Activated CD8-positive, alpha-beta T cell treated with anti-CD3 and anti-CD28 coated beads, Interleukin-2, amount 10 ng/mL, durations not matched to agents 7 days and 5 days (primary cell): ENCODE results near the gene TMEM259. TPM values are rescaled to one million over a fixed set of nuclear protein-coding genes. Genes with fewer than 3 reads are reported as not detected.

Experiments
- ATAC-seq: fragments of 150-1000 bp; cut with Tn5 transposase; one replicate; pipeline ENCODE4 v1.10.0; 2021; ENCODE audit warnings: moderate library complexity
- CTCF ChIA-PET: fragments of 350-600 bp; sonication (Branson Sonifier 250); formaldehyde crosslinking; loops from one replicate; lab custom pipeline; 2021; ENCODE audit warnings: antibody characterized with exemption; lab: Charles Lee
- POLR2A ChIA-PET: fragments of 350-600 bp; sonication (Branson Sonifier 250); formaldehyde crosslinking; loops from one replicate; lab custom pipeline; 2021; ENCODE audit warnings: antibody characterized with exemption; lab: Charles Lee
- DNase-seq: peaks from one replicate; pipeline ENCODE4 v3.0.0-alpha.2; 2020
- H3K27ac Mint-ChIP-seq: one replicate; pipeline ENCODE4 v1.8.0; 2021; ENCODE audit warnings: mild to moderate bottlenecking, mixed read lengths
- H3K27me3 Mint-ChIP-seq: one replicate; pipeline ENCODE4 v1.8.0; 2021; ENCODE audit warnings: low read depth, mixed read lengths
- H3K36me3 Mint-ChIP-seq: one replicate; pipeline ENCODE4 v1.8.0; 2021; ENCODE audit warnings: low read depth, mixed read lengths
- H3K4me1 Mint-ChIP-seq: one replicate; pipeline ENCODE4 v1.8.0; 2021; ENCODE audit warnings: low read depth, mixed read lengths
- H3K4me3 Mint-ChIP-seq: one replicate; pipeline ENCODE4 v1.8.0; 2021; ENCODE audit warnings: mild to moderate bottlenecking, mixed read lengths
- H3K9me3 Mint-ChIP-seq: one replicate; pipeline ENCODE4 v1.8.0; 2022; ENCODE audit warnings: mixed read lengths; ENCODE audit not compliant: insufficient read depth
- total RNA-seq, 2 experiments: library from RNA; stranded (reverse); gene quantifications; one replicate each; pipeline ENCODE4 v1.2.3, GENCODE V29; 2021

Gene TMEM259
- total RNA-seq, 2 experiments from 2014 or later = 153 to 160 TPM

DNA sequence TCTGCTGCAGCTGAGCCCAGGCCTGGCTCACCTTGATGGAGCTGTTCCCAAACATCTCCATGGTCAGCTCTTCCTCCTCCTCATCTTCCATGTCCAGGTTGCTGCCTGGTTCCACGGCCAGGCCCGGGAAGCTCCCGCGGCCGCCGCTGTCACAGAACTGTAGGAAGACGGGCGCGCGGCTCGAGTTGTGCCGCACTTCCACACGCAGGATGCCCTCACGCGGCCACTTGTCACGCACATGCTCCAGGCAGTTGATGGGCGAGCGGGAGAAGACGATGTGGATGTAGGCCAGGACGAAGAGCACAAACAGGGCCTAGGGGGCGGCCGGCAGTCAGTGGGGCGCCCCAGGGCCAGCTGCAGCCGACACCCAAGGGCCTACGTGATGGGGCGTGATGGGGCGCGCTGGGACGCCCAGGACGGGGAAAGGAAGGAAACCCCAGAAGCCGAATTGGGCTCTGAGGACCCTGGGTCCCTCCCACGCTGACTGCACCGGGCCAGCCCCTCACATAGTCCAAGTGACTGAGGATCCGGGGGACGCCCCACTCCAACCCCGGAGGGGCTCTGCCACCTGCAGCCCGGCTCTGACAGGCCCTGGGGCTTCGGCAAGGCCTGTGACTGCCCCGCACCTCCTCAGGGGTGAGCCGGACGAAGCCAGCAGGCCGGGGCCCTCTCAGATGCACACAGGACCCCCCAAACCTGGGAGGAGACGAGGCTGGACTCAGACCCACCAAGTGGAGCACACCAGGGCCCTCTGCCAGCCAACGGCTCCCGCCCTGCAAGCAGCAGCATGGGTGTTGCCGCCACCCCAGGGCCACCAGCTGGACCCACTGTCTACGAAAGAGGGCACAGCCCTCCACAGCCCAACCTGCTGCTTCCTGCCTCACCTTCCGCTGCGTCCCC lies 6.5 kb downstream of the TMEM259 start:
- ChIA-PET POLR2A (no interaction called here), CTCF (no interaction called here)
- peaks cover 29% of the 10 kb centered on the region for H3K4me1 Mint-ChIP-seq
- no peaks in the 10 kb centered on the region for H3K9me3 Mint-ChIP-seq
- ATAC-seq = no peak
- H3K36me3 Mint-ChIP-seq = peaks cover 20% of the 10 kb centered on the region
- no peaks in the 10 kb centered on the region for H3K27me3 Mint-ChIP-seq
- DNase-seq = no peak
- H3K4me3 Mint-ChIP-seq = no peak overlapping the region
- no peak overlapping the region for H3K27ac Mint-ChIP-seq

GRCh38 chr19:1013218-1013617 lies 7.7 kb downstream of the TMEM259 start:
- Mint-ChIP-seq H3K4me1 (peaks cover 18% of the 10 kb centered on the region), H3K9me3 (no peaks in the 10 kb centered on the region), H3K27ac (no peak overlapping the region), H3K4me3 (no peak overlapping the region), H3K36me3 (peaks cover 20% of the 10 kb centered on the region), H3K27me3 (no peaks in the 10 kb centered on the region)
- ChIA-PET POLR2A (no interaction called here), CTCF (no interaction called here)
- DNase-seq (no peak), ATAC-seq (no peak)

GRCh38 chr19:1012334-1012733 lies 8.6 kb downstream of the TMEM259 start:
- no peak for DNase-seq
- ChIA-PET CTCF (no interaction called here), POLR2A (no interaction called here)
- H3K27me3 Mint-ChIP-seq = no peaks in the 10 kb centered on the region
- no peak overlapping the region for H3K4me3 Mint-ChIP-seq
- H3K4me1 Mint-ChIP-seq = peaks cover 9% of the 10 kb centered on the region
- H3K27ac Mint-ChIP-seq = no peak overlapping the region
- peaks cover 19% of the 10 kb centered on the region for H3K36me3 Mint-ChIP-seq
- H3K9me3 Mint-ChIP-seq = no peaks in the 10 kb centered on the region
- ATAC-seq = no peak

DNA sequence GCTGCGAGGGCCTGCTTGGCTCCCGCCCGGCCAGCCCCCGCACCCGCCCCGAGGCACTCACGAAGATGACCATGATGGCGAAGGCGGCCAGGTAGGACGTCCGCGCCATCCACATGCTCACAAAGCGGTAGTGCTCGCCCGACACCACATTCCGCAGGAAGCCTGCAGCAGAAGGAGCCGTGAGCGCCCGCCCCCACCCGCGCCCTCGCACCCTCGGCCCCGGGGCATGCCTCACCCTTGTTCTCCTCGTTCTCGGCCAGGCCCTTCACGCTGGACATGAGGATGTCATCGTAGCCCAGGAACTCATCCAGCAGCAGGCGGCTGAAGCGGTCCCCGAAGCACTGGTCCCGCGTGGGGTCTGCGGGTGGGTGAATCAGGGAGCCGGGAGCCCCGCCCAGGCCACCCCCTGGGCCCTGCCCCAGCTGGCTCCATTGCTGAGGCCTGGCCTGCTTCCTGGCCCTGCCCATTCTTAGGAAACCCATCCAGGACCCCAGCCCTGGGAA lies 9.0 kb downstream of the TMEM259 start:
- no peaks in the 10 kb centered on the region for H3K27me3 Mint-ChIP-seq
- H3K9me3 Mint-ChIP-seq = no peaks in the 10 kb centered on the region
- no peak overlapping the region for H3K4me3 Mint-ChIP-seq
- no peak for DNase-seq
- ATAC-seq = no peak
- H3K4me1 Mint-ChIP-seq = peaks cover 4% of the 10 kb centered on the region
- ChIA-PET CTCF (no interaction called here), POLR2A (no interaction called here)
- no peak overlapping the region for H3K27ac Mint-ChIP-seq
- peaks cover 21% of the 10 kb centered on the region for H3K36me3 Mint-ChIP-seq

- Mint-ChIP-seq H3K4me1 (peaks cover 2% of the 10 kb centered on the region), H3K27ac (no peak overlapping the region), H3K36me3 (peaks cover 23% of the 10 kb centered on the region), H3K27me3 (no peaks in the 10 kb centered on the region), H3K4me3 (no peak overlapping the region), H3K9me3 (no peaks in the 10 kb centered on the region)
- CTCF ChIA-PET = no interaction called here
- no peak for ATAC-seq
- no peak for DNase-seq
- POLR2A ChIA-PET = no interaction called here
These were observed 10.1 kb downstream of the TMEM259 start for GRCh38 chr19:1010586-1011510.

- H3K27ac Mint-ChIP-seq = no peak overlapping the region
- no peaks in the 10 kb centered on the region for H3K9me3 Mint-ChIP-seq
- ChIA-PET CTCF (no interaction called here), POLR2A (no interaction called here)
- peaks cover 23% of the 10 kb centered on the region for H3K36me3 Mint-ChIP-seq
- H3K4me1 Mint-ChIP-seq = peaks cover 2% of the 10 kb centered on the region
- H3K27me3 Mint-ChIP-seq = no peaks in the 10 kb centered on the region
- DNase-seq (no peak), ATAC-seq (no peak)
- H3K4me3 Mint-ChIP-seq = no peak overlapping the region
These were observed 10.9 kb downstream of the TMEM259 start for GRCh38 chr19:1009981-1010538.

DNA sequence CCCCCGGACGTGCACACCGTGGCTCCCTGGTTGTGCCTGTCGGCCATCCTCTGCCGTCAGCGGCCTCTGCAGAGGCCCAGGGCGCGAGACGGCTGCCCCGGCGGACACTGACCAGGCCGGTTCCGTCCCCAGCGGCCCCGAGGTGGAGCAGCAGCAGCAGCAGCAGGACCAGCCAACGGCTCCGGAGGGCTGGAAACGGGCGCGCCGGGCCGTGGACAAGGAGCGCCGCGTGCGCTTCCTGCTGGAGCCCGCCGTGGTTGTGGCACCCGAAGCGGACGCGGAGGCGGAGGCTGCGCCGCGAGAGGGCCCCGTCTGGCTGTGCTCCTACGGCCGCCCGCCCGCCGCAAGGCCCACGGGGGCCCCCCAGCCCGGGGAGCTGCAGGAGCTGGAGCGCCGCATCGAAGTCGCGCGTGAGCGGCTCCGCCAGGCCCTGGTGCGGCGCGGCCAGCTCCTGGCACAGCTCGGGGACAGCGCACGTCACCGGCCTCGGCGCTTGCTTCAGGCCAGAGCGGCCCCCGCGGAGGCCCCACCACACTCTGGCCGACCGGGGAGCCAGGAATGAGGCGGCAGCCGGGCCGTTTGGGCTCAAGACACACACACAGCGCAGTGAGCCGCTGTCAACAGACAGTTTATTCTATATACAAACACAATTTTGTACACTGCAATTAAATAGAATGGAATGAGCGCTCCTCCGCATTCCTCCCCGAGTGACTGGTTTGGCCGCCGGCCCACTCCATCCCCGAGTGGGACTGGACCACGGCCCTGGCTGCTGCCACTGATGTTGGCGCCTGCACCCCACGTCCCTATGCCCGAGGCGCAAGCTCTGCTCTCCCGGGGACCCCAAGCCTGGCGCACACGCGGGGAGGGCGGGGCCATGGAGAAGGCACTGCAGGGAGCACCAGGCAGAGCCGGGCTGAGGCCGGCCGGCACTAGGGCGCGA lies 11.6 kb downstream of the TMEM259 start:
- H3K9me3 Mint-ChIP-seq = no peaks in the 10 kb centered on the region
- H3K27ac Mint-ChIP-seq = no peak overlapping the region
- DNase-seq (no peak), ATAC-seq (no peak)
- POLR2A ChIA-PET = no interaction called here
- H3K27me3 Mint-ChIP-seq = no peaks in the 10 kb centered on the region
- CTCF ChIA-PET = no interaction called here
- no peak overlapping the region for H3K4me3 Mint-ChIP-seq
- H3K36me3 Mint-ChIP-seq = peaks cover 23% of the 10 kb centered on the region
- peaks cover 2% of the 10 kb centered on the region for H3K4me1 Mint-ChIP-seq

GRCh38 chr19:1008268-1009040 lies 12.5 kb downstream of the TMEM259 start:
- DNase-seq = no peak
- H3K4me1 Mint-ChIP-seq = no peaks in the 10 kb centered on the region
- no peaks in the 10 kb centered on the region for H3K27me3 Mint-ChIP-seq
- ChIA-PET POLR2A (no interaction called here), CTCF (no interaction called here)
- H3K27ac Mint-ChIP-seq = no peak overlapping the region
- peaks cover 17% of the 10 kb centered on the region for H3K36me3 Mint-ChIP-seq
- H3K9me3 Mint-ChIP-seq = no peaks in the 10 kb centered on the region
- ATAC-seq = no peak
- no peak overlapping the region for H3K4me3 Mint-ChIP-seq

- Mint-ChIP-seq H3K4me3 (no peak overlapping the region), H3K27me3 (peaks cover 2% of the 10 kb centered on the region), H3K27ac (no peak overlapping the region), H3K36me3 (peaks cover 15% of the 10 kb centered on the region), H3K4me1 (no peaks in the 10 kb centered on the region), H3K9me3 (no peaks in the 10 kb centered on the region)
- no peak for DNase-seq
- CTCF ChIA-PET = no interaction called here
- POLR2A ChIA-PET = no interaction called here
- ATAC-seq = no peak
These were observed 13.3 kb downstream of the TMEM259 start for GRCh38 chr19:1007399-1008251.
